BJ (cell line): Measurements from ENCODE around the gene TTLL5. TPM values are rescaled to one million over a fixed set of nuclear protein-coding genes. Genes with fewer than 3 reads are reported as not detected.

ENCODE experiments used
- CTCF ChIA-PET: fragments of 350-600 bp; formaldehyde crosslinking; extraction: SDS; loops from one replicate; lab custom pipeline; 2021; ENCODE audit warnings: antibody characterized with exemption, inconsistent platforms; lab: Yijun Ruan, JAX
- POLR2A ChIA-PET: fragments of 300-600 bp; sonication (Branson Sonifier 250); formaldehyde crosslinking; extraction: SDS; loops from one replicate; lab custom pipeline; 2021; ENCODE audit warnings: antibody characterized with exemption; lab: Charles Lee
- DNase-seq: peaks from one replicate; pipeline ENCODE4 v3.0.0-alpha.2; 2011; ENCODE audit warnings: low read depth
- H3K27me3 ChIP-seq: 2 replicates; pipeline ENCODE4 v1.6.0; 2011; ENCODE audit warnings: low read length; ENCODE audit not compliant: control insufficient read depth, insufficient read depth
- H3K36me3 ChIP-seq: 2 replicates; pipeline ENCODE4 v1.5.1; 2011; ENCODE audit warnings: low read length; ENCODE audit not compliant: control insufficient read depth, insufficient read depth
- H3K4me3 ChIP-seq: 2 replicates; pipeline ENCODE4 v1.5.1; 2011; ENCODE audit warnings: low read depth, mild to moderate bottlenecking, control low read depth, low read length
- polyA plus RNA-seq: library from polyadenylated mRNA; depleted of rRNA; stranded (reverse); fragments of >200 nt; gene quantifications from 2 replicates; pipeline ENCODE4 v1.2.3, GENCODE V29; 2011
- TF ChIP-seq, protein P1 (sequence below): IDR thresholded peaks from 2 replicates; pipeline ENCODE4 v1.5.1; 2011; ENCODE audit warnings: low read depth, mild to moderate bottlenecking, control low read depth, inconsistent platforms, low read length, moderate library complexity; ENCODE audit not compliant: insufficient read depth

The TTLL5 gene
- polyA plus RNA-seq, 1 experiment = 9.9 TPM

DNA sequence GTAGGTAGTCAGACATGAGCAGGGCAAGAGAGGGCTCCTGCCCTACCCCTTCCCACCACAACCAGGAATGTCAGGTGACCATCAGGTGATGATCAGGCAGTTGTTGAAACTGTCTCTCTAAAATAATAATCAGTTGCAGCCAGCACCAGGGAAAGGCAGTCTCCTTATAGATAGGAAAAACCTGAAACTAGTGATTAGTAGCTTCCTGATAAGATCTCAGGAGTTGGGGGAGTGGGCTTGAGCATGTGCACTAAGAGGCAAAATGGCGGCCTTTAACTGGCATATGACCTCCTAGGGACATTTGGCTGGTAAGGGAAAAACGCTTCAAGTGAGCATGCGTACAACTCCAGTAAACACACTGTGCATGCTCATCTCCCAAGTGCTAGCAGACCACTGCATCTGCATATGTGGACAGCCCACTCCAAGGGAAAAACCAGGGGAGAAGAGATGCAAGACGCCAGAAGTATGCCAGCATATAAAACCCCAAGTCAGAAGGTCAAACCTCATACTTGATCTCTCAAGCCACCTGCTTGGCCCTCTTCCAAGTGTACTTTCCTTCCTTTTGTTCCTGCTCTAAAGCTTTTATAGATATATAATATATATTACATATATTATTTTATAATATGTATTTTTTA lies 283.7 kb downstream of the TTLL5 start:
- DNase-seq = no peak
- ChIA-PET POLR2A (no interaction called here), CTCF (interaction anchor here (1.3 kb wide), 1 partner anchor 10 kb away, joined by 4 read pairs; no protein-coding TSS in a partner anchor)
- Histone ChIP-seq H3K27me3 (no peaks in the 10 kb centered on the region), H3K36me3 (peaks cover 1% of the 10 kb centered on the region; the same call in 1 of the 2 replicates), H3K4me3 (no peak overlapping the region)
- TF ChIP-seq, protein P1, sequence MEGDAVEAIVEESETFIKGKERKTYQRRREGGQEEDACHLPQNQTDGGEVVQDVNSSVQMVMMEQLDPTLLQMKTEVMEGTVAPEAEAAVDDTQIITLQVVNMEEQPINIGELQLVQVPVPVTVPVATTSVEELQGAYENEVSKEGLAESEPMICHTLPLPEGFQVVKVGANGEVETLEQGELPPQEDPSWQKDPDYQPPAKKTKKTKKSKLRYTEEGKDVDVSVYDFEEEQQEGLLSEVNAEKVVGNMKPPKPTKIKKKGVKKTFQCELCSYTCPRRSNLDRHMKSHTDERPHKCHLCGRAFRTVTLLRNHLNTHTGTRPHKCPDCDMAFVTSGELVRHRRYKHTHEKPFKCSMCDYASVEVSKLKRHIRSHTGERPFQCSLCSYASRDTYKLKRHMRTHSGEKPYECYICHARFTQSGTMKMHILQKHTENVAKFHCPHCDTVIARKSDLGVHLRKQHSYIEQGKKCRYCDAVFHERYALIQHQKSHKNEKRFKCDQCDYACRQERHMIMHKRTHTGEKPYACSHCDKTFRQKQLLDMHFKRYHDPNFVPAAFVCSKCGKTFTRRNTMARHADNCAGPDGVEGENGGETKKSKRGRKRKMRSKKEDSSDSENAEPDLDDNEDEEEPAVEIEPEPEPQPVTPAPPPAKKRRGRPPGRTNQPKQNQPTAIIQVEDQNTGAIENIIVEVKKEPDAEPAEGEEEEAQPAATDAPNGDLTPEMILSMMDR = no peak

DNA sequence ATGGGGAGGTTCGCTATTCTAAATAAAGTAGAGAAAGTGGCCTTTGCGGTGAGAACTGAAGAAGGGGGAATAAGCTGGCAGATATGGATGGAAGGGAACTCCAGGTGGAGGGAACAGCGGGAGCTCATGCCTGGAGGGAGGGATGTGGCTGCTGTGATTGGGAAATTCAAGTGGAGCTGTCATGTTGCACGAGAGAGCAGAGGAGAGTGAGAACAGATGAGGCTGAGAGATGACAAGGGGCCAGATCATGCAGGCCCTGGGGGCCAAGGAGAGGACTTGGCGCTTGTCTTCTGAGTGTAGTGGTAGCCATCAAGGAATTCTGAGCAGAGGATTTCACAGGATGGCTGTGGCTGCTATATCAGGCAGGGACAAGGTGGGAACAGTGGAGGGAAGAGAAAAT lies 285.7 kb downstream of the TTLL5 start:
- Histone ChIP-seq H3K4me3 (no peak overlapping the region), H3K27me3 (no peaks in the 10 kb centered on the region), H3K36me3 (peaks cover 1% of the 10 kb centered on the region; the same call in 1 of the 2 replicates)
- TF ChIP-seq, protein P1 = no peak
- ChIA-PET CTCF (interaction anchor here (0.9 kb wide), 1 partner anchor 30 kb away, joined by 3 read pairs; no protein-coding TSS in a partner anchor), POLR2A (no interaction called here)
- no peak for DNase-seq

DNA sequence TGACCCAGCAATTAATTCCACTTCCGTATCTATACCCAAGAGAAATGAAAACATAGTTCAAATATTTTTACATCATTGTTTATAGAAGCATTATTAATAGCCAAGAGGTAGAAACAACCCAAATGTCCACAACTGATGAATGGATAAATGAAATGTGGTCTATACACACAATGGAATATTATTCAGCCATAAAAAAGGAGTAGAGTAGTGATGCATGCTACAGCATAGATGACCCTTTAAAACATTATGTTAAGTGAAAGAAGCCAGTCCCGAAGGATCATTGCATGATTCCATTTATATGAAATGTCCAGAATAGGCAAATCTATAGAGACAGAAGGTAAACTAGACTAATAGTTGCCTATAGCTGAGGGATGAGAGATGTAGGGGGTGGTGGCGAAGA lies 291.4 kb downstream of the TTLL5 start:
- Histone ChIP-seq H3K36me3 (no peaks in the 10 kb centered on the region), H3K27me3 (no peaks in the 10 kb centered on the region), H3K4me3 (no peak overlapping the region)
- POLR2A ChIA-PET = no interaction called here
- TF ChIP-seq, protein P1 = no peak
- no peak for DNase-seq
- CTCF ChIA-PET = interaction anchor here (0.7 kb wide), 1 partner anchor 159 kb away, joined by 3 read pairs; no protein-coding TSS in a partner anchor

DNA sequence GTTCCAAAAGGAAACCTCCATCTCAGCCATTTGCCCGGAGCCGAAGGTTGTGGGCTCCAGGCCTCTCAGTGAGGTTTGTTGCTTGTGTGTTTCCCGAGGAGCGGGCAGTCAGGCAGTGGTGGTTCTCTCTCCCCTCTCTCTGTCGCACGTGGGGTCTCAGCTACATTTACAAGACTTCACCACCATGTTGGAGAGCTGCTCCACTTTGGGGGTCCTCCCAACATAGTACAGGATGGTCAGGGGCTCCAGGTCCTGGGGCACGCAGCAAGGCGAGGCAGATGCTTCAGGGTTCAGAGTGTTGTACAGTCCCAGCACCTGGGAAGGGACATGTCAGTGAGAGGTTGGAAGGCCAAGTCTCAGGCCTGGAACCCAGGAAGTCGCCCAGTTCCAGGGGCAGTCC lies 298.0 kb downstream of the TTLL5 start:
- CTCF ChIA-PET = interaction anchor here (0.8 kb wide), 1 partner anchor 20 kb away, joined by 3 read pairs; no protein-coding TSS in a partner anchor
- POLR2A ChIA-PET = no interaction called here

DNA sequence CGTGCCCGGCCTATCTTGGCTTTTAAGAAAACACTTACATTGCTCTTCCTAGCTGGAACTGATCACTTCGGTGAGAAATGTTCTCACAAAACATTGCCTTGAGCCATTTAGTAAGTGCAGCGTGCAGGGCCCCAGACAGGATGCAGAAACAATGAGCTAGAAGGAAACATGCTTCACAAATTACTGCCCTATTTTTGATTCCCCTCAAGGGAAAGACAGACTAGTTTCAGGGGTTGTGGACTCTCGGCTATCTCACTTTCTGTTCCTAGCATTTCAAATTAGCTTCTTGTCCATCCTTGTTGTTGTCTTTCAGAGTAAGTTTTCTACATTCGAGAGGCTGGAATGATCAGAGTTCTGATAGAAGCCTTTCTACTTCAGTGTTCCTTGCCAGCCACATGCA lies 299.2 kb downstream of the TTLL5 start:
- CTCF ChIA-PET = interaction anchor here (1.9 to 2.6 kb wide), 2 partner anchors 19 to 54 kb away, joined by 5 to 12 read pairs; no protein-coding TSS in a partner anchor
- DNase-seq = no peak
- TF ChIP-seq, protein P1 = no peak
- POLR2A ChIA-PET = no interaction called here
- Histone ChIP-seq H3K4me3 (no peak overlapping the region), H3K36me3 (no peaks in the 10 kb centered on the region; the same call in 1 of the 2 replicates), H3K27me3 (no peaks in the 10 kb centered on the region)

More for the DNA sequence above, 298.0 kb downstream of the TTLL5 start:
- no peak for DNase-seq
- no peaks in the 10 kb centered on the region for H3K27me3 ChIP-seq
- no peak overlapping the region for H3K4me3 ChIP-seq
- no peaks in the 10 kb centered on the region; the same call in 1 of the 2 replicates for H3K36me3 ChIP-seq
- TF ChIP-seq, protein P1 = no peak
